H9 (cell line): Measurements from ENCODE around the gene PJA1. TPM values are rescaled to one million over a fixed set of nuclear protein-coding genes. Genes with fewer than 3 reads are reported as not detected.

Source experiments
- DNase-seq: peaks from one replicate; pipeline ENCODE4 v3.0.0-alpha.2; 2017
- H2AFZ ChIP-seq: one replicate; pipeline ENCODE4 v1.6.1; 2013; ENCODE audit warnings: mild to moderate bottlenecking, low read length, control low read depth, moderate library complexity
- H2AK5ac ChIP-seq: 2 replicates; pipeline ENCODE4 v1.6.1; 2013; ENCODE audit warnings: low read length, control low read depth, mixed read lengths; ENCODE audit not compliant: insufficient read length
- H2BK120ac ChIP-seq: one replicate; pipeline ENCODE4 v1.6.1; 2013; ENCODE audit warnings: low read depth, mild to moderate bottlenecking, low read length, control low read depth, inconsistent platforms; ENCODE audit not compliant: poor library complexity, severe bottlenecking
- H2BK12ac ChIP-seq: 2 replicates; pipeline ENCODE4 v1.6.1; 2013; ENCODE audit warnings: low read length, control low read depth, mixed read lengths, low read depth; ENCODE audit not compliant: insufficient read length
- H2BK15ac ChIP-seq: 2 replicates; pipeline ENCODE4 v1.6.1; 2013; ENCODE audit warnings: low read depth, low read length, control low read depth
- H2BK20ac ChIP-seq: one replicate; pipeline ENCODE4 v1.6.1; 2013; ENCODE audit warnings: low read depth, mild to moderate bottlenecking, low read length, control low read depth, inconsistent platforms; ENCODE audit not compliant: poor library complexity, severe bottlenecking
- H2BK5ac ChIP-seq: 2 replicates; pipeline ENCODE4 v1.6.1; 2013; ENCODE audit warnings: low read length, control low read depth, mixed read lengths; ENCODE audit not compliant: insufficient read length
- H3K14ac ChIP-seq: 2 replicates; pipeline ENCODE4 v1.6.1; 2013; ENCODE audit warnings: low read length, control low read depth; ENCODE audit not compliant: insufficient read depth
- H3K18ac ChIP-seq: 2 replicates; pipeline ENCODE4 v1.6.1; 2013; ENCODE audit warnings: low read depth, mild to moderate bottlenecking, mixed read lengths, low read length, control low read depth; ENCODE audit not compliant: insufficient read length
- H3K23ac ChIP-seq: 2 replicates; pipeline ENCODE4 v1.6.1; 2013; ENCODE audit warnings: low read length, control low read depth, mixed read lengths, low read depth; ENCODE audit not compliant: insufficient read length
- H3K23me2 ChIP-seq: 2 replicates; pipeline ENCODE4 v1.6.1; 2013; ENCODE audit warnings: low read depth, mild to moderate bottlenecking, mixed read lengths, low read length, control low read depth; ENCODE audit not compliant: insufficient read length, poor library complexity, severe bottlenecking
- H3K27ac ChIP-seq: 2 replicates; pipeline ENCODE4 v1.5.1; 2013; ENCODE audit warnings: low read length, control low read depth, mixed read lengths, low read depth; ENCODE audit not compliant: insufficient read length
- H3K27me3 ChIP-seq: 2 replicates; pipeline ENCODE4 v1.6.1; 2013; ENCODE audit warnings: low read length, control low read depth, inconsistent platforms; ENCODE audit not compliant: insufficient read depth
- H3K4ac ChIP-seq: 2 replicates; pipeline ENCODE4 v1.6.1; 2013; ENCODE audit warnings: low read depth, mild to moderate bottlenecking, control low read depth, inconsistent platforms, low read length, moderate library complexity
- H3K4me1 ChIP-seq: 2 replicates; pipeline ENCODE4 v1.6.1; 2013; ENCODE audit warnings: low read length, control low read depth, inconsistent platforms; ENCODE audit not compliant: insufficient read depth
- H3K4me2 ChIP-seq: 2 replicates; pipeline ENCODE4 v1.6.1; 2013; ENCODE audit warnings: low read length, control low read depth, mixed read lengths; ENCODE audit not compliant: insufficient read length, insufficient read depth
- H3K56ac ChIP-seq: 2 replicates; pipeline ENCODE4 v1.6.1; 2013; ENCODE audit warnings: low read depth, mild to moderate bottlenecking, mixed read lengths, low read length, control low read depth; ENCODE audit not compliant: insufficient read length
- H3K79me1 ChIP-seq: 2 replicates; pipeline ENCODE4 v1.6.1; 2013; ENCODE audit warnings: low read depth, mild to moderate bottlenecking, moderate library complexity, low read length, control low read depth, inconsistent platforms; ENCODE audit not compliant: insufficient read depth, poor library complexity, severe bottlenecking
- H3K79me2 ChIP-seq: 2 replicates; pipeline ENCODE4 v1.6.1; 2013; ENCODE audit warnings: low read length, control low read depth, inconsistent platforms; ENCODE audit not compliant: insufficient read depth
- H3K9ac ChIP-seq: 2 replicates; pipeline ENCODE4 v1.6.1; 2013; ENCODE audit warnings: low read length, control low read depth, mixed read lengths; ENCODE audit not compliant: insufficient read length; ENCODE audit errors: extremely low read depth
- H3K9me3 ChIP-seq: one replicate; pipeline ENCODE4 v1.6.1; 2013; ENCODE audit warnings: low read depth, low read length, inconsistent platforms; ENCODE audit not compliant: control insufficient read depth
- H3T11ph ChIP-seq: one replicate; pipeline ENCODE4 v1.6.1; 2013; ENCODE audit warnings: mild to moderate bottlenecking, low read length, control low read depth, inconsistent platforms
- H4K20me1 ChIP-seq: one replicate; pipeline ENCODE4 v1.6.1; 2013; ENCODE audit not compliant: control insufficient read depth, insufficient read length, insufficient read depth
- H4K5ac ChIP-seq: 2 replicates; pipeline ENCODE4 v1.6.1; 2013; ENCODE audit warnings: low read depth, mild to moderate bottlenecking, mixed read lengths, low read length, control low read depth; ENCODE audit not compliant: insufficient read length
- H4K8ac ChIP-seq: replicated peaks from 2 replicates; pipeline ENCODE4 v1.6.1; 2013; ENCODE audit warnings: low read length, control low read depth, mixed read lengths, low read depth; ENCODE audit not compliant: insufficient read length
- H4K91ac ChIP-seq: 2 replicates; pipeline ENCODE4 v1.6.1; 2013; ENCODE audit warnings: low read depth, mild to moderate bottlenecking, moderate library complexity, mixed read lengths, low read length, control low read depth; ENCODE audit not compliant: insufficient read length
- H3K27ac Mint-ChIP-seq, 3 experiments: 2 replicates in 2 of 3; 3 replicates in 1 of 3; pipeline ENCODE4 v1.8.0; 2020 to 2021; ENCODE audit warnings: mixed read lengths in 3 of 3, mild to moderate bottlenecking in 1 of 3, moderate library complexity in 1 of 3
- H3K27me3 Mint-ChIP-seq: 2 replicates; pipeline ENCODE4 v1.8.0; 2021; ENCODE audit warnings: low read depth, mild to moderate bottlenecking, moderate library complexity, mixed read lengths
- H3K36me3 Mint-ChIP-seq, 3 experiments: 2 replicates in 2 of 3; 3 replicates in 1 of 3; pipeline ENCODE4 v1.8.0; 2020 to 2021; ENCODE audit warnings: low read depth in 3 of 3, mixed read lengths in 3 of 3; ENCODE audit not compliant: insufficient read depth in 1 of 3
- H3K4me1 Mint-ChIP-seq, 2 experiments: 2 replicates each; pipeline ENCODE4 v1.8.0; 2020; ENCODE audit warnings: mixed read lengths in 2 of 2
- H3K4me3 Mint-ChIP-seq, 2 experiments: 2 replicates in 1 of 2; 3 replicates in 1 of 2; pipeline ENCODE4 v1.8.0; 2020 to 2021; ENCODE audit warnings: mild to moderate bottlenecking in 2 of 2, mixed read lengths in 2 of 2, moderate library complexity in 1 of 2
- H3K9me3 Mint-ChIP-seq, 2 experiments: 2 replicates in 1 of 2; 3 replicates in 1 of 2; pipeline ENCODE4 v1.8.0; 2020; ENCODE audit warnings: mild to moderate bottlenecking in 2 of 2, mixed read lengths in 2 of 2, moderate library complexity in 1 of 2
- CTCF ChIP-seq: fragments of 200-600 bp; sonication (generic); conservative IDR thresholded peaks from 3 replicates; pipeline ENCODE4 v1.8.0; 2021; ENCODE audit warnings: antibody characterized with exemption, mild to moderate bottlenecking
- WGBS: extraction: QIAGEN DNeasy Blood & Tissue Kit; methylation state at CpG from one replicate; pipeline ENCODE4 v1.1.7; 2013; ENCODE audit warnings: missing lambda C conversion rate, low lambda C conversion rate, mixed read lengths; ENCODE audit not compliant: insufficient read length; ENCODE audit errors: extremely low coverage; 5-methylcytosine and 5-hydroxymethylcytosine counted together
- total RNA-seq: library from RNA; stranded (reverse); gene quantifications from 2 replicates; pipeline ENCODE4 v1.2.1, GENCODE V29; 2021

Gene PJA1
- total RNA-seq, 1 experiment from 2014 or later: 41.4 TPM

GRCh38 chrX:69173906-69174305 lies 8.7 kb upstream of the PJA1 start:
- no peak overlapping the region for H2BK15ac ChIP-seq
- peaks cover 0 to 8% (median 5%) of the 10 kb centered on the region in 3 experiments; a peak in 3 of 7 replicates for H3K36me3 Mint-ChIP-seq
- H3K56ac ChIP-seq: no peak overlapping the region

More at GRCh38 chrX:69173906-69174305, 8.7 kb upstream of the PJA1 start:
- no peak overlapping the region for H3K14ac ChIP-seq
- no peaks in the 10 kb centered on the region for H4K20me1 ChIP-seq
- H3K23me2 ChIP-seq: no peaks in the 10 kb centered on the region
- peaks cover 76 to 77% of the 10 kb centered on the region in 2 experiments for H3K9me3 Mint-ChIP-seq
- H2AFZ ChIP-seq: no peak overlapping the region
- no peaks in the 10 kb centered on the region for H3K79me2 ChIP-seq
- H2BK12ac ChIP-seq: no peak overlapping the region
- no peak overlapping the region for H2BK20ac ChIP-seq
- H3K27me3 Mint-ChIP-seq: peaks cover 47% of the 10 kb centered on the region
- DNase-seq: peak; percentile 33
- TF ChIP-seq CTCF: no peak
- no peak overlapping the region for H3K27ac ChIP-seq
- no CpG with 5 or more reads among the region's 20 CpGs for WGBS
- H4K5ac ChIP-seq: no peak overlapping the region
- H2BK120ac ChIP-seq: no peak overlapping the region
- H3K4me1 ChIP-seq: no peaks in the 10 kb centered on the region
- H3K27me3 ChIP-seq: no peaks in the 10 kb centered on the region
- peak overlapping the region; percentile 32 for H3K4me2 ChIP-seq
- no peak overlapping the region for H3T11ph ChIP-seq
- no peak overlapping the region for H4K8ac ChIP-seq
- no peak overlapping the region for H3K23ac ChIP-seq
- H3K9ac ChIP-seq: no peak overlapping the region
- H4K91ac ChIP-seq: no peak overlapping the region
- H2AK5ac ChIP-seq: no peak overlapping the region
- H3K27ac Mint-ChIP-seq: no peak overlapping the region
- H3K4me3 Mint-ChIP-seq: no peak overlapping the region; a peak in 1 of 5 replicates
- no peak overlapping the region for H3K4ac ChIP-seq
- H3K4me1 Mint-ChIP-seq: peaks cover 3 to 4% of the 10 kb centered on the region in 2 experiments
- H3K18ac ChIP-seq: no peak overlapping the region
- H2BK5ac ChIP-seq: no peak overlapping the region
- H3K79me1 ChIP-seq: no peaks in the 10 kb centered on the region
- H3K9me3 ChIP-seq: no peaks in the 10 kb centered on the region
